MM.1S (cell line): ENCODE measurements around the gene LNX1.

Experiments used
- EZH2 ChIP-seq: fragments of 300-600 bp; sonication (generic); optimal IDR thresholded peaks from 2 replicates; pipeline ENCODE3; 2017; ENCODE audit warnings: low read depth, mild to moderate bottlenecking, antibody characterized with exemption, low read length, mixed read lengths
- TF ChIP-seq, protein P1 (sequence below): fragments of 300-600 bp; sonication (generic); IDR thresholded peaks from 2 replicates; pipeline ENCODE4 v1.5.1; 2016; ENCODE audit warnings: antibody characterized with exemption, low read length, mixed read lengths

DNA sequence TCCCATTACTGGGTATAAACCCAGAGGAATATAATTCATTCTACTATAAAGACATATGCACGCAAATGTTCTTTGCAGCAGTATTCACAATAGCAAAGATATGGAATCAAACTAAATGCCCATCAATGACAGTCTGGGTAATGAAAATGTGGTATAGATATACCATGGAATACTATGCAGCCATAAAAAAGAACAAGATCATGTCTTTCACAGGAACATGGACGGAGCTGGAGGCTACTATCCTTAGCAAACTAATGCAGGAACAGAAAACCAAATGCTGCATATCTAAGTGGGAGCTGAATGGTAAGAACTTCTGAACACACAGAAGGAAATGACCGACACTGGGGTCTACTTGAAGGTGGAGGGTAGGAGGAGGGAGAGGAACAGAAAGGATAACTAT lies 42.6 kb downstream of the LNX1 start:
- TF ChIP-seq, protein P1, sequence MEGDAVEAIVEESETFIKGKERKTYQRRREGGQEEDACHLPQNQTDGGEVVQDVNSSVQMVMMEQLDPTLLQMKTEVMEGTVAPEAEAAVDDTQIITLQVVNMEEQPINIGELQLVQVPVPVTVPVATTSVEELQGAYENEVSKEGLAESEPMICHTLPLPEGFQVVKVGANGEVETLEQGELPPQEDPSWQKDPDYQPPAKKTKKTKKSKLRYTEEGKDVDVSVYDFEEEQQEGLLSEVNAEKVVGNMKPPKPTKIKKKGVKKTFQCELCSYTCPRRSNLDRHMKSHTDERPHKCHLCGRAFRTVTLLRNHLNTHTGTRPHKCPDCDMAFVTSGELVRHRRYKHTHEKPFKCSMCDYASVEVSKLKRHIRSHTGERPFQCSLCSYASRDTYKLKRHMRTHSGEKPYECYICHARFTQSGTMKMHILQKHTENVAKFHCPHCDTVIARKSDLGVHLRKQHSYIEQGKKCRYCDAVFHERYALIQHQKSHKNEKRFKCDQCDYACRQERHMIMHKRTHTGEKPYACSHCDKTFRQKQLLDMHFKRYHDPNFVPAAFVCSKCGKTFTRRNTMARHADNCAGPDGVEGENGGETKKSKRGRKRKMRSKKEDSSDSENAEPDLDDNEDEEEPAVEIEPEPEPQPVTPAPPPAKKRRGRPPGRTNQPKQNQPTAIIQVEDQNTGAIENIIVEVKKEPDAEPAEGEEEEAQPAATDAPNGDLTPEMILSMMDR: no peak
- TF ChIP-seq EZH2: no peak
